Measurements from ENCODE around the gene GLRA3. TPM values are rescaled to one million over a fixed set of nuclear protein-coding genes. Genes with fewer than 3 reads are reported as not detected.

Gene GLRA3
- total RNA-seq, 1 donor from 2014 or later: not detected

GRCh38 chr4:174689618-174690017, 139.4 kb downstream of the GLRA3 start:
- H3K9me3 ChIP-seq: no peaks in the 10 kb centered on the region
- no peaks in the 10 kb centered on the region for H3K27me3 ChIP-seq
- intact Hi-C loops (cut with DNase I): no loop called here
- no peak overlapping the region for H3K4me3 ChIP-seq
- H3K4me1 ChIP-seq: no peaks in the 10 kb centered on the region
- no peak for TF ChIP-seq POLR2AphosphoS5 (IDR thresholded peaks at IDR 0.05; ENCODE audit: insufficient read depth in 1 of 2, low read depth in 1 of 2)
- TF ChIP-seq, protein P1, sequence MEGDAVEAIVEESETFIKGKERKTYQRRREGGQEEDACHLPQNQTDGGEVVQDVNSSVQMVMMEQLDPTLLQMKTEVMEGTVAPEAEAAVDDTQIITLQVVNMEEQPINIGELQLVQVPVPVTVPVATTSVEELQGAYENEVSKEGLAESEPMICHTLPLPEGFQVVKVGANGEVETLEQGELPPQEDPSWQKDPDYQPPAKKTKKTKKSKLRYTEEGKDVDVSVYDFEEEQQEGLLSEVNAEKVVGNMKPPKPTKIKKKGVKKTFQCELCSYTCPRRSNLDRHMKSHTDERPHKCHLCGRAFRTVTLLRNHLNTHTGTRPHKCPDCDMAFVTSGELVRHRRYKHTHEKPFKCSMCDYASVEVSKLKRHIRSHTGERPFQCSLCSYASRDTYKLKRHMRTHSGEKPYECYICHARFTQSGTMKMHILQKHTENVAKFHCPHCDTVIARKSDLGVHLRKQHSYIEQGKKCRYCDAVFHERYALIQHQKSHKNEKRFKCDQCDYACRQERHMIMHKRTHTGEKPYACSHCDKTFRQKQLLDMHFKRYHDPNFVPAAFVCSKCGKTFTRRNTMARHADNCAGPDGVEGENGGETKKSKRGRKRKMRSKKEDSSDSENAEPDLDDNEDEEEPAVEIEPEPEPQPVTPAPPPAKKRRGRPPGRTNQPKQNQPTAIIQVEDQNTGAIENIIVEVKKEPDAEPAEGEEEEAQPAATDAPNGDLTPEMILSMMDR (IDR thresholded peaks at IDR 0.05): no peak
- no peak for TF ChIP-seq POLR2A (IDR thresholded peaks at IDR 0.05)
- H3K36me3 ChIP-seq: no peaks in the 10 kb centered on the region
- DNase-seq (ENCODE audit: extremely low spot score in 2 of 2): no peak
- H3K27ac ChIP-seq: no peak overlapping the region

GRCh38 chr4:174686826-174687225, 142.2 kb downstream of the GLRA3 start:
- intact Hi-C loops (cut with DNase I): no loop called here
- DNase-seq (ENCODE audit: extremely low spot score in 2 of 2): no peak
- H3K9me3 ChIP-seq: no peaks in the 10 kb centered on the region
- no peak overlapping the region for H3K27ac ChIP-seq
- TF ChIP-seq POLR2AphosphoS5 (IDR thresholded peaks at IDR 0.05; ENCODE audit: insufficient read depth in 1 of 2, low read depth in 1 of 2) (no peak), POLR2A (IDR thresholded peaks at IDR 0.05) (no peak)
- TF ChIP-seq, protein P1 (IDR thresholded peaks at IDR 0.05): no peak
- H3K27me3 ChIP-seq: no peaks in the 10 kb centered on the region
- no peaks in the 10 kb centered on the region for H3K4me1 ChIP-seq
- no peaks in the 10 kb centered on the region for H3K36me3 ChIP-seq
- no peak overlapping the region for H3K4me3 ChIP-seq

DNA sequence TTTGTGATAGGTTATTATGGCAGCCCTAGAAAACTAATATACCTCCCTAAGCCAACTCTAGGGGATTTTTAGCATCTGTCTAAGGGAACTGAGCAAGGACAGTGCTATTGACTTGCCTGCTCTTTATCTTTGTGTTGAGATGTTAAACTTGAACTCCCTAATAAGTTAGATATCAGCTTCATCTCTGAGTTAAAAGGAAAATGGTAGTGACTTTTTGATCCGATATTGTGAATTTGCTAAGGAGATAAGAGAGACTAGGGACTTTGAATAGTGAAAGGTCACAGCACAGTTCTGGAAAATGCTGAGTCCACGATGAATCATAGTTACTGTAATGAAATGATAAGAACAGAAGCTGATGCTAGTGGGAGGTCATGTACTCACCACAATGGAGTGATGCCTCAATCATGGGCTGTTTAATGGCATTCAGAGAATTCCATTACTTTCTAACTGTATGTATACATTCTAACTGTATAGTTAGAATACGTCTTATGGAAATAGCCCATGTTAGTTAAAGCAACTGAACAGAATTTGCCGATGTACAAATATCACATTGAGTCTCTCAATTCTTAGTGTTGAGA, 147.2 kb downstream of the GLRA3 start:
- H3K4me1 ChIP-seq: no peaks in the 10 kb centered on the region
- no peaks in the 10 kb centered on the region for H3K36me3 ChIP-seq
- H3K9me3 ChIP-seq: no peaks in the 10 kb centered on the region
- no peak for DNase-seq (ENCODE audit: extremely low spot score in 2 of 2)
- H3K4me3 ChIP-seq: no peak overlapping the region
- H3K27ac ChIP-seq: no peak overlapping the region
- no peak for TF ChIP-seq POLR2AphosphoS5 (IDR thresholded peaks at IDR 0.05; ENCODE audit: insufficient read depth in 1 of 2, low read depth in 1 of 2)
- TF ChIP-seq POLR2A (IDR thresholded peaks at IDR 0.05): no peak
- TF ChIP-seq, protein P1 (IDR thresholded peaks at IDR 0.05): no peak
- intact Hi-C loops (cut with DNase I): no loop called here
- no peaks in the 10 kb centered on the region for H3K27me3 ChIP-seq

DNA sequence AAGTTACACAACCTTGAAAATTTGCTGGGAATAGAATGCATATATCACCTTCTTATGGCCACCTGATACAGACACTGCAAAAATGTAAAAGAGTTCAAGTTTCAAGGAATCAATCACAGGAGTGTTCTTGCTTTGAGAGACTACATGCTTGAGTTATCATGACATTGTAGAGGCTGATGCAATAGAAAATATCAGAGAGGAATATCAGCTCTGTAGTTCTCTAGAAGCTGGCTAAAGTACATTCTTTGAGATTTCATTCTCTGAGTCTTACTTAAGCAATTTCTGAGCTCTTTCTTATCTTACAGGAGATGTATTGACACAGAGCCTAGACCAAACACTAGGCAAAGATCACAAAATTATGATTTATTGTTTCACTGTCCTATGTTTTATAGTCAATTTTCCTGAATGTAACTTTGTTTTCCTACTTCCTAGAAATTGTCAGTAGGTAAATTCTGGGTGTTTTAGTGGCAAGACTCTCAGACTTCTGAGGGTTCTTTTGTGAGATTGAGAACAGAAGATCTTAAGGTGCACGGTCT, 154.7 kb downstream of the GLRA3 start:
- Histone ChIP-seq H3K36me3 (no peaks in the 10 kb centered on the region), H3K9me3 (no peaks in the 10 kb centered on the region), H3K27me3 (no peaks in the 10 kb centered on the region), H3K27ac (no peak overlapping the region), H3K4me1 (peaks cover 8% of the 10 kb centered on the region), H3K4me3 (no peak overlapping the region)
- TF ChIP-seq POLR2A (IDR thresholded peaks at IDR 0.05) (no peak), POLR2AphosphoS5 (IDR thresholded peaks at IDR 0.05; ENCODE audit: insufficient read depth in 1 of 2, low read depth in 1 of 2) (no peak)
- TF ChIP-seq, protein P1 (IDR thresholded peaks at IDR 0.05): no peak
- intact Hi-C loops (cut with DNase I): no loop called here
- no peak for DNase-seq (ENCODE audit: extremely low spot score in 2 of 2)

GRCh38 chr4:174673865-174674264, 155.2 kb downstream of the GLRA3 start:
- Histone ChIP-seq H3K9me3 (no peaks in the 10 kb centered on the region), H3K27ac (no peak overlapping the region), H3K4me3 (no peak overlapping the region), H3K4me1 (peaks cover 10% of the 10 kb centered on the region), H3K27me3 (no peaks in the 10 kb centered on the region), H3K36me3 (no peaks in the 10 kb centered on the region)
- DNase-seq (ENCODE audit: extremely low spot score in 2 of 2): no peak
- intact Hi-C loops (cut with DNase I): no loop called here
- TF ChIP-seq, protein P1 (IDR thresholded peaks at IDR 0.05): no peak
- no peak for TF ChIP-seq POLR2AphosphoS5 (IDR thresholded peaks at IDR 0.05; ENCODE audit: insufficient read depth in 1 of 2, low read depth in 1 of 2)
- no peak for TF ChIP-seq POLR2A (IDR thresholded peaks at IDR 0.05)

All from vagina (tissue), 2 donors.